Measurements from ENCODE around the gene FOXF1. TPM values are rescaled to one million over a fixed set of nuclear protein-coding genes. Genes with fewer than 3 reads are reported as not detected.

Gene FOXF1
- not detected for total RNA-seq

- no peak for DNase-seq
Measured at GRCh38 chr16:86510465-86511261, at the start of gene FOXF1. TSS of gene FOXF1 (plus strand) at chr16:86510527. CDS start at chr16:86510570, 43 bp downstream.

- no peak for DNase-seq
Measured at GRCh38 chr16:86461037-86461436, 49.3 kb upstream of the FOXF1 start.

GRCh38 chr16:86462334-86463084 lies 47.8 kb upstream of the FOXF1 start:
- no peak for DNase-seq

- DNase-seq: no peak
Measured at GRCh38 chr16:86464044-86464443, 46.3 kb upstream of the FOXF1 start.

GRCh38 chr16:86465434-86465833 lies 44.9 kb upstream of the FOXF1 start:
- no peak for DNase-seq

GRCh38 chr16:86466696-86467406 lies 43.5 kb upstream of the FOXF1 start:
- DNase-seq: no peak

- DNase-seq: no peak
Measured at GRCh38 chr16:86467490-86467889, 42.8 kb upstream of the FOXF1 start.

GRCh38 chr16:86470964-86471363 lies 39.4 kb upstream of the FOXF1 start:
- no peak for DNase-seq

GRCh38 chr16:86471896-86472295 lies 38.4 kb upstream of the FOXF1 start:
- no peak for DNase-seq

GRCh38 chr16:86472366-86472765 lies 38.0 kb upstream of the FOXF1 start:
- DNase-seq: no peak

GRCh38 chr16:86476956-86477534 lies 33.3 kb upstream of the FOXF1 start:
- no peak for DNase-seq

- no peak for DNase-seq
Measured at GRCh38 chr16:86477642-86478041, 32.7 kb upstream of the FOXF1 start.

GRCh38 chr16:86478779-86479178 lies 31.5 kb upstream of the FOXF1 start:
- no peak for DNase-seq

- DNase-seq: no peak
Measured at GRCh38 chr16:86479419-86479818, 30.9 kb upstream of the FOXF1 start.

GRCh38 chr16:86480444-86480843 lies 29.9 kb upstream of the FOXF1 start:
- DNase-seq: no peak

GRCh38 chr16:86481607-86482006 lies 28.7 kb upstream of the FOXF1 start:
- no peak for DNase-seq

GRCh38 chr16:86484240-86484639 lies 26.1 kb upstream of the FOXF1 start:
- DNase-seq: no peak

- no peak for DNase-seq
Measured at GRCh38 chr16:86485746-86486145, 24.6 kb upstream of the FOXF1 start.

GRCh38 chr16:86490859-86491639 lies 19.3 kb upstream of the FOXF1 start:
- no peak for DNase-seq

- no peak for DNase-seq
Measured at GRCh38 chr16:86491640-86492023, 18.7 kb upstream of the FOXF1 start.

- no peak for DNase-seq
Measured at GRCh38 chr16:86492267-86492960, 17.9 kb upstream of the FOXF1 start.

Data from effector CD4-positive, alpha-beta T cell (primary cell).